ENCODE data around the gene TLR2.
A peak's percentile ranks its signal among the peaks of the same experiment; 100 is the strongest.

TLR2 gene

DNA sequence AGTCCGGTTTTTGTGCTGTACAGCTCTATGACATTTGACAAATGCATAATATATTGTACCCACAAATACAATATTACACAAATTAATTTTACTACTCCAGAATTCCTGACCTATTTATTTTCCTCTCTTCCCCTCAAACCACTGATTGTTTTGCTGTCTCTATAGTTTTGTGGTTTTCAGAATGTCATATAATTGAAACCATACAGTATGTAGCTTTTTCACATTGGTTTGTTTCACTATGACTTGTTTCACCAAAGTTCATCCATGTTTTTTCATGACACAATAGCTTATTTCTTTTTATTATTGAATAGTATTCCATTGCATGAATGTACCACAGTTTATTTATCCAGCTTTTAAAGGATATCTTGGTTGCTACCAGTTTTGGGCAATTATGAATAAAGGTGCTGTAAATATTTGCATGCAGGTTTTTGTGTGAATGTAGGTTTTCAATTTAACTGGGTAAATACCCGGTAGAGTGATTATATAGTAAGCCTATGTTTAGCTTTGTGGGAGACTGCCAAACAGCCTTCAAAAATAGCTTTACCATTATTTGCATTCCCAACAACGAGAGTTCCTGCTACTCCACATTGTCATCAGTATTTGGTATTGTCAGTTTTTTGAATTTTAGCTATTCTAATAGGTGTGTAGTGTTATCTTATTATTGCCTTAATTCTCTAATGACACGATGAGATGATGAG, 49.8 kb downstream of the TLR2 start:
- no peak for DNase-seq

- peak; percentile 60 for DNase-seq
These were observed 51.9 kb downstream of the TLR2 start for GRCh38 chr4:153735906-153736461.

DNA sequence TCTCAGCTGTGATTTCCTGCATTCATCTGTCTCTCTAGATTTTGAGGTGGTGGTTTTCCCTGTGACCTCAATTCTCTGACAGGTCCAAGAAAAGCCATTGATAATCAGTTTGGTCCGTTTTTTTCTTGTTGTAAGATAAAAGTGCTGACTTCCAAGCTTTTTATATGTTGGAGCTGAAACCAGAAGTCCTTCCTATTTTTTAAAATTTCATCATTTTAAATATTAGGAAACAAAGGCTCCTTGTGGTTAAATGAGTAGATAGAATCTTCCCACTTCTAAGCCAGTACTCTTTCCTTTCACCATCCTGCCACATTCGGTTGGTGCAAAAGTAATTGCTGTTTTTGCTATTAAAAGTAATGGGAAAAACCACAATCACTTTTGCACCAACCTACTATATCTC, 57.5 kb downstream of the TLR2 start:
- no peak for DNase-seq

GRCh38 chr4:153745651-153746050, 61.6 kb downstream of the TLR2 start:
- DNase-seq, result no peak

GRCh38 chr4:153747406-153747955, 63.4 kb downstream of the TLR2 start:
- no peak for DNase-seq

DNA sequence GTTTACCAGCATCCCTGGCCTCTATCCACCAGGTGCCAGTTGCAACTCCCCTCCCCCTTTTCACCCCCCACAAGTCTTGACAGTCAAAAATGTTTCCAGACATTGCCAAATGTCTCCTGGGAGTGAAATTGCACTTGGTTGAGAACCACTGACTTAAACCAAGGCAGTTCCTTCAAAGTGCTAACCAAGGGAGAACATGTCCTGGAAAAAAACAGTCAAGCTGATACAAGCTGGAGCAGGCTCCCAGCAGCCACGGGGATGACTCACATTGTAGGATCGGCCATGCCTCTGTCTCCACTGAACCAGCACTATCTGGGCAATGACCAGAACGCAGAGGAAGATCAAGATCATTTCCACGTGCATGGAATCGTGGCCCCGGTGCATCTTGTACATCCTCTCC, 64.3 kb downstream of the TLR2 start:
- DNase-seq, result peak; percentile 79

DNA sequence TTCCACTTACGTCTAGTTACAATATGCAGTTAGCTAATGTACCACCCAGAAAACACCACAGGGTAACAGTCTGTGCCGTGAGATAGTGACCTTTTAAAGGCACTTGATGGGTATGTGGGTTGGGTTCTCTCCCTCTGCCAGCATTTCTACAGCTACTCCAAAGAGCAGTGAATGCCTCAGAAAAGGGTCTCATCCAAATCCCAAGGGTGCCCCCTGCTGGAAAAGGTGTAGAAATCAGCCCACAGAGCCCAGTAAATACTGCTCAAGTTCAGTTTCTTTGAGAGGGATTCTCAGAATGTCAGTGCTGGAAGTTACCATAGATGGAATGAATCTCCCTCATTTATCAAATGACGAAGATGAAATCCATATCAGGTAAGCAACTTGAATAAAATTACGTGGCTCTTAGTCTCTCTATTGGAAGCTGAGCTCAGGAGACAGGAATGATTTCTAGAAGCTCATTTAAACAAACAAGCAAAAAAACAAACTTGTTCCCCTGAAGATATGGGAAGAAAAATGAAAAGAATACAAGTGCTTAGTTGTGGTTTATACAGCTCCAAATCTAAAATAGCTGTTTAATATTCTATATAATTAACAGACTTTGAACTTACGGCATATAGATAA, 66.2 kb downstream of the TLR2 start:
- DNase-seq, result peak; percentile 61

DNA sequence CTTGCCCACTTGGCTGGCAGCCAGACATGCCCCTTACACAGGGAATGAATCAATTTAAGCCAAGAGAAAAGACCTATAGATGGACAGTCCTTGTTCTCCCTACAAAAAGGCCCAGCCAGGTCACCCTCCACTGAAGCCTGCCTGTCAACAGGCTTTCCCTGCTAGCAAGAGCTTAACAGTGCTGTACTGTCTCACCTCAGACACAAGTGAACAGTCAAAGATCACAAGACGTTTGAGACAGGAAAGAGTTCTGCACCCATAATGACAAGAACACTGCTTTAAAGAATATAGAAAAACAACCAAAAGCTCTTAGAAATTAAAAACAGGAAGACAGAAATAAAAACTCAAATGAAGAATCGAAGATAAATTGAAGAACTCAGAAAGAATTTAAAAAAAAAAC, 71.1 kb downstream of the TLR2 start:
- DNase-seq, result no peak
